H1 (cell line): Measurements from ENCODE around the gene TWIST2. TPM values are rescaled to one million over a fixed set of nuclear protein-coding genes. Genes with fewer than 3 reads are reported as not detected.

ENCODE experiments used
- CTCF ChIA-PET: fragments of 300-600 bp; sonication (Branson Sonifier 250); formaldehyde crosslinking; loops from one replicate; lab custom pipeline; 2021; ENCODE audit not compliant: partially characterized antibody; lab: Charles Lee
- POLR2A ChIA-PET: fragments of 300-600 bp; sonication (Branson Sonifier 250); formaldehyde crosslinking; loops from one replicate; lab custom pipeline; 2021; ENCODE audit warnings: inconsistent platforms; ENCODE audit not compliant: partially characterized antibody; lab: Charles Lee
- DNase-seq, 2 experiments: peaks; one replicate each; pipeline versions ENCODE4 v3.0.0 to v3.0.0-alpha.2; 2010 to 2022; ENCODE audit warnings: low spot score in 2 of 2, low read depth in 1 of 2, mixed read lengths in 1 of 2
- FAIRE-seq: peaks from 2 replicates; lab custom pipeline; 2011; peaks lifted over from hg19 to GRCh38; lab: Jason Lieb, UNC
- H2AFZ ChIP-seq: 2 replicates; pipeline ENCODE4 v1.8.1; 2012; ENCODE audit warnings: low read length, inconsistent platforms
- H2AK5ac ChIP-seq: 2 replicates; pipeline ENCODE4 v1.6.1; 2013; ENCODE audit warnings: low read depth, low read length
- H2BK120ac ChIP-seq: replicated peaks from 2 replicates; pipeline ENCODE3; 2013; ENCODE audit warnings: low read depth, low read length, inconsistent platforms
- H2BK12ac ChIP-seq: 2 replicates; pipeline ENCODE4 v1.6.1; 2013; ENCODE audit warnings: low read depth, low read length
- H2BK15ac ChIP-seq: 2 replicates; pipeline ENCODE4 v1.6.1; 2013; ENCODE audit warnings: low read length
- H2BK20ac ChIP-seq: 2 replicates; pipeline ENCODE4 v1.6.1; 2013; ENCODE audit warnings: low read length
- H2BK5ac ChIP-seq: 2 replicates; pipeline ENCODE4 v1.6.1; 2013; ENCODE audit warnings: low read depth, low read length
- H3K14ac ChIP-seq: 2 replicates; pipeline ENCODE4 v1.6.1; 2013; ENCODE audit warnings: inconsistent platforms; ENCODE audit not compliant: insufficient read length
- H3K18ac ChIP-seq: 2 replicates; pipeline ENCODE4 v1.6.1; 2013; ENCODE audit warnings: low read length; ENCODE audit errors: extremely low read depth
- H3K23ac ChIP-seq: 2 replicates; pipeline ENCODE4 v1.6.1; 2013; ENCODE audit warnings: inconsistent platforms; ENCODE audit not compliant: insufficient read length
- H3K23me2 ChIP-seq: 2 replicates; pipeline ENCODE4 v1.6.1; 2013; ENCODE audit warnings: low read depth, low read length
- H3K27ac ChIP-seq: 2 replicates; pipeline ENCODE4 v1.6.1; 2011; ENCODE audit warnings: low read depth, low read length, inconsistent platforms
- H3K27me3 ChIP-seq, 4 experiments: replicated peaks in 1 of 4; 1 replicate in 1 of 4; 2 replicates in 3 of 4; pipeline versions ENCODE4 v1.6.1 to v1.8.1; 2011 to 2013; ENCODE audit warnings: low read length in 3 of 4, mild to moderate bottlenecking in 3 of 4, inconsistent platforms in 2 of 4, mixed read lengths in 2 of 4, moderate library complexity in 1 of 4; ENCODE audit not compliant: control insufficient read depth in 3 of 4, insufficient read depth in 3 of 4; ENCODE audit errors: extremely low read depth in 1 of 4
- H3K36me3 ChIP-seq, 4 experiments: 2 replicates each; pipeline versions ENCODE4 v1.6.1 to v1.8.1; 2011 to 2013; ENCODE audit warnings: mild to moderate bottlenecking in 4 of 4, low read length in 3 of 4, moderate library complexity in 2 of 4, control low read depth in 1 of 4, inconsistent platforms in 1 of 4; ENCODE audit not compliant: insufficient read depth in 4 of 4, control insufficient read depth in 2 of 4
- H3K4ac ChIP-seq: replicated peaks from 2 replicates; pipeline ENCODE3; 2013; ENCODE audit warnings: low read length, low read depth, mixed read lengths, inconsistent platforms; ENCODE audit not compliant: insufficient read length
- H3K4me1 ChIP-seq, 4 experiments: replicated peaks in 1 of 4; 1 replicate in 1 of 4; 2 replicates in 3 of 4; pipeline versions ENCODE4 v1.6.1 to v1.8.1; 2011 to 2013; ENCODE audit warnings: low read length in 3 of 4, inconsistent platforms in 2 of 4, mixed read lengths in 1 of 4; ENCODE audit not compliant: insufficient read depth in 4 of 4, control insufficient read depth in 3 of 4
- H3K4me2 ChIP-seq, 2 experiments: 2 replicates each; pipeline versions ENCODE4 v1.6.1 to v1.8.1; 2011 to 2013; ENCODE audit warnings: low read depth in 2 of 2, low read length in 2 of 2, control low read depth in 1 of 2, inconsistent platforms in 1 of 2, mild to moderate bottlenecking in 1 of 2; ENCODE audit not compliant: insufficient read depth in 1 of 2
- H3K4me3 ChIP-seq, 4 experiments: fragments of 200-600, 300-600 bp in 1 of 4; sonication (generic), shearing (Covaris generic), sonication (Bioruptor Twin) in 1 of 4; 2 replicates each; pipeline versions ENCODE4 v1.5.1 to v1.8.1; 2011 to 2016; ENCODE audit warnings: low read length in 4 of 4, low read depth in 3 of 4, control low read depth in 2 of 4, inconsistent platforms in 2 of 4, mild to moderate bottlenecking in 2 of 4, mixed read lengths in 1 of 4, moderate library complexity in 1 of 4; ENCODE audit not compliant: insufficient read depth in 2 of 4; ENCODE audit errors: extremely low read depth in 1 of 4
- H3K56ac ChIP-seq: replicated peaks from 2 replicates; pipeline ENCODE3; 2013; ENCODE audit warnings: low read depth, mild to moderate bottlenecking, mixed read lengths, low read length, inconsistent platforms; ENCODE audit not compliant: insufficient read length
- H3K79me1 ChIP-seq: 2 replicates; pipeline ENCODE4 v1.6.1; 2013; ENCODE audit warnings: low read depth, low read length, control low read depth
- H3K79me2 ChIP-seq, 2 experiments: 2 replicates each; pipeline versions ENCODE4 v1.6.1 to v1.8.1; 2012 to 2013; ENCODE audit warnings: low read length in 2 of 2, mild to moderate bottlenecking in 2 of 2, inconsistent platforms in 1 of 2; ENCODE audit not compliant: insufficient read depth in 2 of 2, control insufficient read depth in 1 of 2
- H3K9ac ChIP-seq, 4 experiments: replicated peaks in 1 of 4; 1 replicate in 1 of 4; 2 replicates in 3 of 4; pipeline versions ENCODE4 v1.6.1 to v1.8.1; 2011 to 2013; ENCODE audit warnings: low read depth in 3 of 4, low read length in 3 of 4, control low read depth in 2 of 4, mild to moderate bottlenecking in 2 of 4, moderate library complexity in 2 of 4, inconsistent platforms in 1 of 4; ENCODE audit errors: extremely low read depth in 1 of 4
- H3K9me3 ChIP-seq, 2 experiments: 2 replicates each; pipeline versions ENCODE4 v1.6.1 to v1.8.1; 2012 to 2013; ENCODE audit warnings: mild to moderate bottlenecking in 2 of 2, moderate library complexity in 2 of 2, control low read depth in 1 of 2, inconsistent platforms in 1 of 2, low read depth in 1 of 2, low read length in 1 of 2, mixed read lengths in 1 of 2; ENCODE audit not compliant: insufficient read depth in 2 of 2
- H4K20me1 ChIP-seq, 2 experiments: replicated peaks in 1 of 2; 2 replicates each; pipeline versions ENCODE3 to v1.8.1; 2011 to 2013; ENCODE audit warnings: inconsistent platforms in 2 of 2, low read length in 2 of 2, mild to moderate bottlenecking in 1 of 2; ENCODE audit not compliant: insufficient read depth in 2 of 2, control insufficient read depth in 1 of 2
- H4K5ac ChIP-seq: 2 replicates; pipeline ENCODE4 v1.6.1; 2013; ENCODE audit warnings: low read length, low read depth, mixed read lengths, inconsistent platforms; ENCODE audit not compliant: insufficient read length
- H4K8ac ChIP-seq: 2 replicates; pipeline ENCODE4 v1.8.0; 2013; ENCODE audit warnings: mild to moderate bottlenecking, moderate library complexity, low read length, inconsistent platforms; ENCODE audit not compliant: insufficient read depth; ENCODE audit errors: extremely low read depth
- H4K91ac ChIP-seq: replicated peaks from 2 replicates; pipeline ENCODE3; 2013; ENCODE audit warnings: low read length, mixed read lengths, inconsistent platforms; ENCODE audit not compliant: insufficient read length
- ASH2L ChIP-seq: fragments of 200-600, 300-600 bp; sonication (generic); IDR thresholded peaks from one replicate; pipeline ENCODE4 v1.7.1; 2017; ENCODE audit warnings: low read length
- EGR1 ChIP-seq: IDR thresholded peaks from 2 replicates; pipeline ENCODE4 v1.6.1; 2011; ENCODE audit warnings: low read depth, low read length, borderline replicate concordance
- FOSL1 ChIP-seq: IDR thresholded peaks from 2 replicates; pipeline ENCODE4 v1.6.1; 2011; ENCODE audit warnings: mild to moderate bottlenecking, low read depth, low read length, moderate library complexity; ENCODE audit not compliant: insufficient read depth
- MAFK ChIP-seq: IDR thresholded peaks from 2 replicates; pipeline ENCODE4 v1.6.1; 2012; ENCODE audit warnings: low read depth, mild to moderate bottlenecking, improper control_type of control experiment, low read length
- RBBP5 ChIP-seq: IDR thresholded peaks from 2 replicates; pipeline ENCODE4 v1.7.1; 2012; ENCODE audit warnings: low read depth, mild to moderate bottlenecking, inconsistent platforms, low read length, moderate library complexity, borderline replicate concordance
- RNF2 ChIP-seq: fragments of 200-900, 300-1000 bp; sonication (generic); IDR thresholded peaks from 2 replicates; pipeline ENCODE4 v1.7.1; 2016; ENCODE audit warnings: borderline replicate concordance, low read depth, mild to moderate bottlenecking, antibody characterized with exemption, low read length; ENCODE audit not compliant: poor library complexity, severe bottlenecking; ENCODE audit errors: missing control alignments
- SUZ12 ChIP-seq: fragments of 200-600 bp; sonication (generic); IDR thresholded peaks from 2 replicates; pipeline ENCODE4 v1.6.1; 2012; ENCODE audit warnings: mild to moderate bottlenecking, inconsistent platforms, low read length, moderate library complexity, mixed read lengths
- YY1 ChIP-seq: IDR thresholded peaks from 2 replicates; pipeline ENCODE4 v1.6.1; 2011; ENCODE audit warnings: low read depth, mild to moderate bottlenecking, low read length
- WGBS, 2 experiments: shearing (Covaris generic) in 1 of 2; methylation state at CpG; one replicate each; pipeline versions ENCODE4 v1.1.6 to v1.1.7; 2013 to 2015; ENCODE audit warnings: low lambda C conversion rate in 2 of 2, mixed read lengths in 2 of 2, inconsistent platforms in 1 of 2, low coverage in 1 of 2, missing lambda C conversion rate in 1 of 2; ENCODE audit not compliant: insufficient replicate concordance in 2 of 2, insufficient coverage in 1 of 2, insufficient read length in 1 of 2; ENCODE audit errors: extremely low coverage in 1 of 2, missing lambda C conversion rate in 1 of 2; 5-methylcytosine and 5-hydroxymethylcytosine counted together
- polyA plus RNA-seq, 7 experiments: library from polyadenylated mRNA; depleted of rRNA in 3 of 7; stranded (reverse) in 5 of 7; unstranded in 2 of 7; fragments of >200 nt in 5 of 7; fragments of 200-250 nt in 2 of 7; gene quantifications; 1 replicate in 5 of 7; 2 replicates in 1 of 7; 4 replicates in 1 of 7; pipeline versions ENCODE4 v1.2.1 to v1.2.3, GENCODE V29; 2011 to 2013; ENCODE audit warnings: missing spikeins in 2 of 7, mixed read lengths in 2 of 7
- total RNA-seq: library from RNA; stranded (reverse); fragmentation: NEBNext Ultra II Directional; extraction: Animal tissue kit (Norgen Biotek cat#: 25700); gene quantifications from 2 replicates; pipeline ENCODE4 v1.2.1, GENCODE V29; 2021

The TWIST2 gene
- total and polyA plus RNA-seq, 2 of the 8 experiments (the other 6 are each of a cell fraction or from before 2014, with no cell fraction given) = 2.6 to 4.3 TPM

GRCh38 chr2:238894950-238895298 lies 47.0 kb downstream of the TWIST2 start:
- Histone ChIP-seq H3K79me1 (no peaks in the 10 kb centered on the region; the same call in 1 of the 2 replicates), H3K4me3 (no peak overlapping the region), H3K4me2 (0 out of 4 replicates have a peak overlapping the region, but pooled peaks of 1 of the 2 experiments have one; percentile 1), H2BK5ac (no peak overlapping the region), H2AK5ac (no peak overlapping the region), H3K79me2 (no peaks in the 10 kb centered on the region), H2BK12ac (no peak overlapping the region), H3K4ac (no peak overlapping the region), H2BK20ac (no peak overlapping the region), H3K36me3 (no peaks in the 10 kb centered on the region), H4K5ac (no peak overlapping the region), H4K20me1 (no peaks in the 10 kb centered on the region), H2BK120ac (no peak overlapping the region), H2BK15ac (no peak overlapping the region), H2AFZ (no peak overlapping the region), H4K8ac (no peak overlapping the region), H3K9ac (no peak overlapping the region), H3K14ac (no peak overlapping the region), H3K18ac (no peak overlapping the region), H3K27ac (no peak overlapping the region), H3K9me3 (no peaks in the 10 kb centered on the region), H4K91ac (no peak overlapping the region), H3K56ac (no peak overlapping the region), H3K23me2 (no peaks in the 10 kb centered on the region), H3K23ac (no peak overlapping the region), H3K27me3 (0 out of 7 replicates have a peak, but pooled peaks cover 0 to 3% (median 0%) of the 10 kb centered on the region in 4 experiments), H3K4me1 (peaks cover 0 to 10% (median 7%) of the 10 kb centered on the region in 4 experiments; a peak in 6 of 7 replicates)
- ChIA-PET POLR2A (no interaction called here), CTCF (no interaction called here)
- FAIRE-seq (no peak), DNase-seq (no peak)
- WGBS, 2 experiments = 94% methylated on average over 10 of the region's 10 CpGs; no CpG with 5 or more reads in 1 of the 2 experiments
- TF ChIP-seq MAFK (no peak), RNF2 (no peak), SUZ12 (no peak), EGR1 (no peak), RBBP5 (no peak), ASH2L (no peak), FOSL1 (no peak), YY1 (no peak)
